Ovary (tissue), 3 donors: Measurements from ENCODE around the gene POLA1.

ENCODE experiments used
- CTCF ChIP-seq, 3 donors: fragments of 450-650 bp in 2 of 3; fragments of 200-600 bp in 1 of 3; IDR thresholded peaks; one replicate each; pipeline versions ENCODE4 v1.5.1 to v1.8.0; 2016 to 2022; ENCODE audit warnings: antibody characterized with exemption in 3 of 3, mild to moderate bottlenecking in 1 of 3
- EP300 ChIP-seq: sonication (generic); formaldehyde crosslinking; IDR thresholded peaks from one replicate; pipeline ENCODE4 v1.6.1; 2017; ENCODE audit warnings: antibody characterized with exemption
- POLR2A ChIP-seq: fragments of 450-650 bp; IDR thresholded peaks from one replicate; pipeline ENCODE4 v1.6.1; 2017; ENCODE audit warnings: antibody characterized with exemption, mild to moderate bottlenecking, moderate library complexity
- donor health status: DM: no; HTN: no; CAD: no.

GRCh38 chrX:24767557-24767956, 73.8 kb downstream of the POLA1 start:
- TF ChIP-seq POLR2A, result no peak
- TF ChIP-seq CTCF (IDR thresholded peaks at IDR 0.05), result no peak
- TF ChIP-seq EP300, result no peak
